SK-N-SH (cell line): ENCODE data around the gene NEDD8. TPM values are rescaled to one million over a fixed set of nuclear protein-coding genes. Genes with fewer than 3 reads are reported as not detected.

ENCODE experiments used
- CTCF ChIA-PET: fragments of 300-600, 350-600 bp; formaldehyde crosslinking; extraction: SDS; loops from one replicate; lab custom pipeline; 2021; lab: Yijun Ruan, JAX
- POLR2A ChIA-PET: fragments of 350-600 bp; sonication (Branson Sonifier 250); formaldehyde crosslinking; extraction: SDS; loops from one replicate; lab custom pipeline; 2020; ENCODE audit warnings: antibody characterized with exemption, inconsistent platforms; lab: Yijun Ruan, JAX
- DNase-seq: peaks from one replicate; pipeline ENCODE4 v3.0.0; 2012
- H2AFZ ChIP-seq: fragments of 200-600 bp; sonication (generic); 2 replicates; pipeline ENCODE4 v1.8.1; 2016; ENCODE audit warnings: antibody characterized with exemption, mild to moderate bottlenecking, low read depth
- H3F3A ChIP-seq: fragments of 200-600 bp; sonication (generic); replicated peaks from 2 replicates; pipeline ENCODE3; 2016; ENCODE audit warnings: antibody characterized with exemption, mild to moderate bottlenecking; ENCODE audit not compliant: insufficient read depth
- H3K27ac ChIP-seq, 2 experiments: fragments of 200-500 bp in 1 of 2; fragments of 200-600 bp in 1 of 2; sonication (Bioruptor generic) in 1 of 2; sonication (generic), shearing (Covaris generic) in 1 of 2; 2 replicates each; pipeline versions ENCODE4 v1.5.1 to v1.6.1; 2014 to 2016; ENCODE audit warnings: low read depth in 2 of 2, inconsistent platforms in 1 of 2, low read length in 1 of 2, mild to moderate bottlenecking in 1 of 2, mixed read lengths in 1 of 2
- H3K27me3 ChIP-seq: fragments of 200-600 bp; sonication (generic), shearing (Covaris generic); 2 replicates; pipeline ENCODE4 v1.6.1; 2016; ENCODE audit warnings: mixed run types; ENCODE audit not compliant: insufficient read depth
- H3K36me3 ChIP-seq, 2 experiments: fragments of 200-500 bp in 1 of 2; fragments of 200-600 bp in 1 of 2; sonication (Bioruptor generic) in 1 of 2; sonication (generic) in 1 of 2; replicated peaks in 1 of 2; 2 replicates each; pipeline versions ENCODE3 to v1.5.1; 2014 to 2016; ENCODE audit warnings: low read length in 1 of 2, mild to moderate bottlenecking in 1 of 2; ENCODE audit not compliant: insufficient read depth in 2 of 2, control insufficient read depth in 1 of 2
- H3K4me1 ChIP-seq, 2 experiments: fragments of 200-500 bp in 1 of 2; fragments of 200-600 bp in 1 of 2; sonication (Bioruptor generic) in 1 of 2; sonication (generic), shearing (Covaris generic) in 1 of 2; 2 replicates each; pipeline versions ENCODE4 v1.5.1 to v1.6.1; 2014 to 2016; ENCODE audit warnings: low read depth in 1 of 2, low read length in 1 of 2, mixed run types in 1 of 2; ENCODE audit not compliant: insufficient read depth in 2 of 2, control insufficient read depth in 1 of 2
- H3K4me2 ChIP-seq: fragments of 200-600 bp; sonication (generic), shearing (Covaris generic); 2 replicates; pipeline ENCODE4 v1.6.1; 2017; ENCODE audit warnings: mixed run types
- H3K4me3 ChIP-seq, 2 experiments: fragments of 200-500 bp in 1 of 2; fragments of 200-600 bp in 1 of 2; sonication (Bioruptor generic) in 1 of 2; sonication (generic), shearing (Covaris generic) in 1 of 2; 2 replicates each; pipeline versions ENCODE4 v1.5.1 to v1.8.1; 2014 to 2016; ENCODE audit warnings: low read depth in 2 of 2, inconsistent platforms in 1 of 2, low read length in 1 of 2, mild to moderate bottlenecking in 1 of 2, mixed read lengths in 1 of 2, moderate library complexity in 1 of 2
- H3K79me2 ChIP-seq: fragments of 200-600 bp; sonication (generic); 2 replicates; pipeline ENCODE4 v1.8.1; 2017; ENCODE audit warnings: mild to moderate bottlenecking; ENCODE audit not compliant: insufficient read depth
- H3K9ac ChIP-seq: fragments of 200-600 bp; sonication (generic); 2 replicates; pipeline ENCODE4 v1.6.1; 2017; ENCODE audit warnings: mixed run types
- H3K9me2 ChIP-seq: fragments of 200-600 bp; sonication (generic); 2 replicates; pipeline ENCODE4 v1.6.1; 2017; ENCODE audit warnings: mixed run types
- H3K9me3 ChIP-seq: fragments of 200-600 bp; sonication (generic); 2 replicates; pipeline ENCODE4 v1.6.1; 2017; ENCODE audit warnings: mixed run types, mild to moderate bottlenecking, moderate library complexity
- H4K20me1 ChIP-seq: fragments of 200-600 bp; sonication (generic); 2 replicates; pipeline ENCODE4 v1.6.1; 2017; ENCODE audit warnings: mild to moderate bottlenecking, mixed run types; ENCODE audit not compliant: insufficient read depth
- CHD2 ChIP-seq: fragments of 150-350 bp; IDR thresholded peaks from 2 replicates; pipeline ENCODE4 v1.6.1; 2018; ENCODE audit warnings: low read length; ENCODE audit not compliant: partially characterized antibody
- ELF1 ChIP-seq: IDR thresholded peaks from 2 replicates; pipeline ENCODE4 v1.4.0; 2012
- EP300 ChIP-seq, 2 experiments: IDR thresholded peaks; 2 replicates each; pipeline versions ENCODE4 v1.4.0 to v1.6.1; 2012; ENCODE audit warnings: borderline replicate concordance in 1 of 2, low read depth in 1 of 2, low read length in 1 of 2
- EZH2phosphoT487 ChIP-seq: fragments of 200-600 bp; sonication (generic); IDR thresholded peaks from 2 replicates; pipeline ENCODE4 v1.6.1; 2017; ENCODE audit warnings: low read depth, mixed run types, mild to moderate bottlenecking, antibody characterized with exemption, moderate library complexity, borderline replicate concordance
- FOSL2 ChIP-seq: IDR thresholded peaks from 2 replicates; pipeline ENCODE4 v1.4.0; 2012; ENCODE audit warnings: low read depth, mild to moderate bottlenecking, moderate library complexity, borderline replicate concordance
- FOXM1 ChIP-seq: IDR thresholded peaks from 2 replicates; pipeline ENCODE4 v1.4.0; 2012; ENCODE audit warnings: low read depth, mild to moderate bottlenecking
- IRF3 ChIP-seq: fragments of 150-350 bp; IDR thresholded peaks from 2 replicates; pipeline ENCODE4 v1.6.1; 2016; ENCODE audit warnings: mild to moderate bottlenecking, low read depth, low read length
- MAX ChIP-seq: IDR thresholded peaks from 2 replicates; pipeline ENCODE4 v1.4.0; 2012; ENCODE audit warnings: low read depth
- NRF1 ChIP-seq: IDR thresholded peaks from 2 replicates; pipeline ENCODE4 v1.6.1; 2012; ENCODE audit warnings: low read depth, mild to moderate bottlenecking, low read length
- RAD21 ChIP-seq: IDR thresholded peaks from 2 replicates; pipeline ENCODE4 v1.6.1; 2012; ENCODE audit warnings: mild to moderate bottlenecking, low read length
- RCOR1 ChIP-seq: fragments of 150-350 bp; IDR thresholded peaks from 2 replicates; pipeline ENCODE4 v1.6.1; 2017; ENCODE audit warnings: antibody characterized with exemption, low read length
- REST ChIP-seq: IDR thresholded peaks from 2 replicates; pipeline ENCODE4 v1.6.1; 2012; ENCODE audit warnings: mild to moderate bottlenecking, low read depth, low read length, moderate library complexity
- SIN3A ChIP-seq: IDR thresholded peaks from 2 replicates; pipeline ENCODE4 v1.6.1; 2012; ENCODE audit warnings: low read depth, mild to moderate bottlenecking, low read length, moderate library complexity, borderline replicate concordance
- TAF1 ChIP-seq: IDR thresholded peaks from 2 replicates; pipeline ENCODE4 v1.6.1; 2012; ENCODE audit warnings: low read depth, mild to moderate bottlenecking, low read length, moderate library complexity, borderline replicate concordance
- TCF12 ChIP-seq: IDR thresholded peaks from 2 replicates; pipeline ENCODE4 v1.4.0; 2012
- USF1 ChIP-seq: IDR thresholded peaks from 2 replicates; pipeline ENCODE4 v1.4.0; 2012; ENCODE audit warnings: low read depth, borderline replicate concordance
- USF2 ChIP-seq: fragments of 150-350 bp; IDR thresholded peaks from 2 replicates; pipeline ENCODE4 v1.6.1; 2017; ENCODE audit warnings: antibody characterized with exemption, low read length, low read depth, borderline replicate concordance
- WGBS: methylation state at CpG from one replicate; pipeline ENCODE4 v1.1.6; 2017; ENCODE audit warnings: low lambda C conversion rate; 5-methylcytosine and 5-hydroxymethylcytosine counted together
- polyA plus RNA-seq, 3 experiments: library from polyadenylated mRNA; depleted of rRNA; stranded (reverse); fragments of >200 nt; gene quantifications; 2 replicates each; pipeline ENCODE4 v1.2.3, GENCODE V29; 2012

The NEDD8 gene
- polyA plus RNA-seq, 1 of the 3 experiments (the other 2 are of a cell fraction), result 534 TPM

- H3K4me3 ChIP-seq, result no peak overlapping the region
- H3K9ac ChIP-seq, result no peak overlapping the region
- DNase-seq, result no peak
- H3K36me3 ChIP-seq, result peaks cover 56 to 69% of the 10 kb centered on the region in 2 experiments
- ChIA-PET POLR2A (interaction anchor here (1.2 kb wide), 1 partner anchor 18 kb away, joined by 6 read pairs; no protein-coding TSS in a partner anchor), CTCF (interaction anchor here (0.9 to 12.0 kb wide), 8 partner anchors 14 to 194 kb away, joined by 3 to 191 read pairs (median 7); partner anchors contain the start of genes CIDEB, DHRS1, MDP1 and NOP9)
- H4K20me1 ChIP-seq, result no peaks in the 10 kb centered on the region
- H2AFZ ChIP-seq, result no peak overlapping the region
- peaks cover 33 to 36% of the 10 kb centered on the region in 2 experiments; a peak in 3 of 4 replicates for H3K4me1 ChIP-seq
- H3K27me3 ChIP-seq, result no peaks in the 10 kb centered on the region
- H3K9me3 ChIP-seq, result no peaks in the 10 kb centered on the region
- H3K4me2 ChIP-seq, result no peak overlapping the region
- no peaks in the 10 kb centered on the region for H3K9me2 ChIP-seq
- H3K27ac ChIP-seq, result no peak overlapping the region
- TF ChIP-seq CHD2, result no peak
- TF ChIP-seq REST, result no peak
- no peak for TF ChIP-seq FOSL2
- no peak for TF ChIP-seq ELF1
- no peak for TF ChIP-seq IRF3
- no peak for TF ChIP-seq USF2
- no peak for TF ChIP-seq NRF1
- TF ChIP-seq USF1, result no peak
- no peak for TF ChIP-seq SIN3A
- no peak for TF ChIP-seq RCOR1
- TF ChIP-seq TCF12, result no peak
- no peak for TF ChIP-seq FOXM1
- TF ChIP-seq EZH2phosphoT487, result no peak
- TF ChIP-seq EP300 (IDR thresholded peaks at IDR 0.05; ENCODE audit: borderline replicate concordance in 1 of 2, low read depth in 1 of 2, low read length in 1 of 2), result no peak
- TF ChIP-seq MAX, result no peak
- no peak for TF ChIP-seq RAD21
- no peak for TF ChIP-seq TAF1
- peaks cover 68% of the 10 kb centered on the region for H3K79me2 ChIP-seq
- 84% methylated on average over 2 of the region's 2 CpGs for WGBS
- peaks cover 13% of the 10 kb centered on the region for H3F3A ChIP-seq
These were observed 5.3 kb upstream of the NEDD8 start for GRCh38 chr14:24237463-24237955.
